HCT116 (cell line): ENCODE data around the gene ZNF628. TPM values are rescaled to one million over a fixed set of nuclear protein-coding genes. Genes with fewer than 3 reads are reported as not detected.

Experiments used
- total RNA-seq: library from RNA; stranded (reverse); gene quantifications from one replicate; pipeline ENCODE4 v1.2.1, GENCODE V29; 2021; ENCODE audit not compliant: unreplicated experiment

ZNF628 gene
- total RNA-seq, 1 experiment from 2014 or later, result 14.9 TPM

Other genes with a start within 250 kb of the ZNF628 start
- 10.6 TPM for gene TMEM86B, start 247.9 kb upstream of the ZNF628 start, total RNA-seq
- gene PPP6R1, start 217.6 kb upstream of the ZNF628 start, total RNA-seq, result 96.7 TPM
- gene HSPBP1, start 196.5 kb upstream of the ZNF628 start, total RNA-seq, result 63.0 TPM
- gene BRSK1, start 192.6 kb upstream of the ZNF628 start, total RNA-seq, result 33.3 TPM
- not detected for gene TMEM150B, start 151.3 kb upstream of the ZNF628 start, total RNA-seq
- gene KMT5C, start 136.7 kb upstream of the ZNF628 start, total RNA-seq, result 27.5 TPM
- gene COX6B2, start 121.9 kb upstream of the ZNF628 start, total RNA-seq, result 2.4 TPM
- gene GARIN5B, start 113.4 kb upstream of the ZNF628 start, total RNA-seq, result not detected
- 2.8 TPM for gene IL11, start 106.2 kb upstream of the ZNF628 start, total RNA-seq
- gene TMEM190, start 99.8 kb upstream of the ZNF628 start, total RNA-seq, result not detected
- gene TMEM238, start 92.3 kb upstream of the ZNF628 start, total RNA-seq, result 21.0 TPM
- gene RPL28, start 90.7 kb upstream of the ZNF628 start, total RNA-seq, result 3,050 TPM
- 515 TPM for gene UBE2S, start 68.8 kb upstream of the ZNF628 start, total RNA-seq
- gene SHISA7, start 33.3 kb upstream of the ZNF628 start, total RNA-seq, result not detected
- gene ISOC2, start 15.0 kb upstream of the ZNF628 start, total RNA-seq, result 56.8 TPM
- gene C19orf85, start 11.9 kb upstream of the ZNF628 start, total RNA-seq, result 0.34 TPM
- 55.3 TPM for gene NAT14, start 8.6 kb downstream of the ZNF628 start, total RNA-seq
- gene SSC5D, start 11.8 kb downstream of the ZNF628 start, total RNA-seq, result 1.5 TPM
- 0.30 TPM for gene SBK2, start 60.5 kb downstream of the ZNF628 start, total RNA-seq
- gene SBK3, start 68.9 kb downstream of the ZNF628 start, total RNA-seq, result 1.2 TPM
- gene ZNF579, start 104.2 kb downstream of the ZNF628 start, total RNA-seq, result 24.1 TPM
- 15.3 TPM for gene FIZ1, start 122.9 kb downstream of the ZNF628 start, total RNA-seq
- gene ZNF524, start 123.7 kb downstream of the ZNF628 start, total RNA-seq, result 17.2 TPM
- gene ZNF865, start 129.0 kb downstream of the ZNF628 start, total RNA-seq, result 16.2 TPM
- gene ZNF784, start 147.9 kb downstream of the ZNF628 start, total RNA-seq, result 5.3 TPM
- gene ZNF580, start 164.4 kb downstream of the ZNF628 start, total RNA-seq, result 36.7 TPM
- 44.4 TPM for gene ZNF581, start 167.0 kb downstream of the ZNF628 start, total RNA-seq
- gene CCDC106, start 171.6 kb downstream of the ZNF628 start, total RNA-seq, result 1.0 TPM
- gene U2AF2, start 178.4 kb downstream of the ZNF628 start, total RNA-seq, result 259 TPM
- gene EPN1, start 198.6 kb downstream of the ZNF628 start, total RNA-seq, result 122 TPM